ENCODE results near the gene SELENBP1. TPM values are rescaled to one million over a fixed set of nuclear protein-coding genes. Genes with fewer than 3 reads are reported as not detected.
"Not testable (repeated sequence)": the region's sequence is repeated elsewhere in the genome, so short reads cannot be mapped to it uniquely, and the experiment has no call there.

Gene SELENBP1
- total RNA-seq, 3 donors from 2014 or later: 63.6 to 148 (median 123) TPM

DNA sequence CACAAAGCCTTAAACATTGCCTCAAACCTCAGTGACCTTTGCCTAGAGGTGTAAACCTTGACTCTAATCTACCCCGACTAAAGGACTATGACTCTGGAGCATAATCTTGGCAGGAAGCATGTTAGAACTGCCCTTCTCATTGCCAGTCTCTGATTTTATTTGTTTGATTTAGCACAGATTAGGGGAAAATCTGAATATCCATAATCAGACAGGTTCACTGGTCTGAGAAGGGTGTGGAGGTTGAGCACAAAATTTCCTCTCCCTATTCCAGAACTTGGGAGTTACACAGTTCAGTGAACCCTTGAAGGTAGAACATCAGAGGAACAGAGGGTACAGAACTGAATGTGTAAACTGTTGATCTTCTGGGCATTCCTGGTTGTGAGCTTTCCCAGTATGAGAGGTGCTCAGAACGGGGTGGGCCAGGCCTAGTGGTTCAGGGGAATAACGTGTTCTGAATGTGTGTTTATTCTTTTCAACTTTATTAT is 18.6 kb upstream of the SELENBP1 start:
- Histone ChIP-seq H3K9me3 (no peaks in the 10 kb centered on the region), H3K36me3 (no peaks in the 10 kb centered on the region), H3K4me3 (no peak overlapping the region), H3K27me3 (no peaks in the 10 kb centered on the region), H3K27ac (no peak overlapping the region), H3K4me1 (no peaks in the 10 kb centered on the region)
- intact Hi-C loops (cut with DNase I; ENCODE audit: low total_unique reads): no loop called here
- TF ChIP-seq POLR2AphosphoS5 (IDR thresholded peaks at IDR 0.05): no peak
- TF ChIP-seq POLR2A (IDR thresholded peaks at IDR 0.05): no peak
- TF ChIP-seq, protein P1, sequence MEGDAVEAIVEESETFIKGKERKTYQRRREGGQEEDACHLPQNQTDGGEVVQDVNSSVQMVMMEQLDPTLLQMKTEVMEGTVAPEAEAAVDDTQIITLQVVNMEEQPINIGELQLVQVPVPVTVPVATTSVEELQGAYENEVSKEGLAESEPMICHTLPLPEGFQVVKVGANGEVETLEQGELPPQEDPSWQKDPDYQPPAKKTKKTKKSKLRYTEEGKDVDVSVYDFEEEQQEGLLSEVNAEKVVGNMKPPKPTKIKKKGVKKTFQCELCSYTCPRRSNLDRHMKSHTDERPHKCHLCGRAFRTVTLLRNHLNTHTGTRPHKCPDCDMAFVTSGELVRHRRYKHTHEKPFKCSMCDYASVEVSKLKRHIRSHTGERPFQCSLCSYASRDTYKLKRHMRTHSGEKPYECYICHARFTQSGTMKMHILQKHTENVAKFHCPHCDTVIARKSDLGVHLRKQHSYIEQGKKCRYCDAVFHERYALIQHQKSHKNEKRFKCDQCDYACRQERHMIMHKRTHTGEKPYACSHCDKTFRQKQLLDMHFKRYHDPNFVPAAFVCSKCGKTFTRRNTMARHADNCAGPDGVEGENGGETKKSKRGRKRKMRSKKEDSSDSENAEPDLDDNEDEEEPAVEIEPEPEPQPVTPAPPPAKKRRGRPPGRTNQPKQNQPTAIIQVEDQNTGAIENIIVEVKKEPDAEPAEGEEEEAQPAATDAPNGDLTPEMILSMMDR (IDR thresholded peaks at IDR 0.05): no peak
- DNase-seq (ENCODE audit: low spot score in 2 of 2): no peak

- H3K27ac ChIP-seq; H3K27me3 ChIP-seq; H3K4me3 ChIP-seq; intact Hi-C loops (cut with DNase I; ENCODE audit: low total_unique reads); H3K36me3 ChIP-seq; H3K9me3 ChIP-seq; H3K4me1 ChIP-seq; DNase-seq (ENCODE audit: low spot score in 2 of 2): not testable (repeated sequence)
These were observed 17.9 kb upstream of the SELENBP1 start for GRCh38 chr1:151390221-151391078.

GRCh38 chr1:151386002-151386401 is 13.5 kb upstream of the SELENBP1 start:
- no peak overlapping the region for H3K4me3 ChIP-seq
- DNase-seq (ENCODE audit: low spot score in 2 of 2): no peak
- H3K4me1 ChIP-seq: no peaks in the 10 kb centered on the region
- no peaks in the 10 kb centered on the region for H3K27me3 ChIP-seq
- H3K9me3 ChIP-seq: no peaks in the 10 kb centered on the region
- intact Hi-C loops (cut with DNase I; ENCODE audit: low total_unique reads): no loop called here
- no peaks in the 10 kb centered on the region for H3K36me3 ChIP-seq
- no peak overlapping the region for H3K27ac ChIP-seq
- no peak for TF ChIP-seq POLR2AphosphoS5 (IDR thresholded peaks at IDR 0.05)
- TF ChIP-seq POLR2A (IDR thresholded peaks at IDR 0.05): no peak
- TF ChIP-seq, protein P1 (IDR thresholded peaks at IDR 0.05): no peak

DNA sequence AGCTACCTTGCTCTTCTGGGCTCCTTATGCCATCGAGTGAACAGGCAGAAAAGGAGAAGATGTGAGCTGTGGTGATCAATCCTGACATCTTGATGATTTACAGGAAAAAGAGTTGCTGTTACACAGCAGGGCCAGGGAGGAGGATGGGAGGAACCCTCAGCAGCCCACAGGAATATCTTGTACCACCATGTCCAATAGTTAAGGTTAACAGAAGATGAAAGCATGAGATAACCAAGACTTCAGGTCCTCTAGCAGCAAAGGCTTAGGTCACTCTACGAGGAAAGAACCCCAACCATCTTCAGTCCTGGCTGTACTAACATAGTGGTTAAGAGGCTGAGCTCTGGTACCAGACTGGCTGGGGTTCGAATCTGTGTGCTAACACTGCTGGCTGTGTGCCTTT is 12.1 kb upstream of the SELENBP1 start:
- no peak for DNase-seq (ENCODE audit: low spot score in 2 of 2)
- no peaks in the 10 kb centered on the region for H3K36me3 ChIP-seq
- no peaks in the 10 kb centered on the region for H3K4me1 ChIP-seq
- TF ChIP-seq POLR2AphosphoS5 (IDR thresholded peaks at IDR 0.05): no peak
- TF ChIP-seq POLR2A (IDR thresholded peaks at IDR 0.05): no peak
- no peaks in the 10 kb centered on the region for H3K9me3 ChIP-seq
- no peak overlapping the region for H3K4me3 ChIP-seq
- H3K27ac ChIP-seq: no peak overlapping the region
- no peaks in the 10 kb centered on the region for H3K27me3 ChIP-seq
- intact Hi-C loops (cut with DNase I; ENCODE audit: low total_unique reads): no loop called here

DNA sequence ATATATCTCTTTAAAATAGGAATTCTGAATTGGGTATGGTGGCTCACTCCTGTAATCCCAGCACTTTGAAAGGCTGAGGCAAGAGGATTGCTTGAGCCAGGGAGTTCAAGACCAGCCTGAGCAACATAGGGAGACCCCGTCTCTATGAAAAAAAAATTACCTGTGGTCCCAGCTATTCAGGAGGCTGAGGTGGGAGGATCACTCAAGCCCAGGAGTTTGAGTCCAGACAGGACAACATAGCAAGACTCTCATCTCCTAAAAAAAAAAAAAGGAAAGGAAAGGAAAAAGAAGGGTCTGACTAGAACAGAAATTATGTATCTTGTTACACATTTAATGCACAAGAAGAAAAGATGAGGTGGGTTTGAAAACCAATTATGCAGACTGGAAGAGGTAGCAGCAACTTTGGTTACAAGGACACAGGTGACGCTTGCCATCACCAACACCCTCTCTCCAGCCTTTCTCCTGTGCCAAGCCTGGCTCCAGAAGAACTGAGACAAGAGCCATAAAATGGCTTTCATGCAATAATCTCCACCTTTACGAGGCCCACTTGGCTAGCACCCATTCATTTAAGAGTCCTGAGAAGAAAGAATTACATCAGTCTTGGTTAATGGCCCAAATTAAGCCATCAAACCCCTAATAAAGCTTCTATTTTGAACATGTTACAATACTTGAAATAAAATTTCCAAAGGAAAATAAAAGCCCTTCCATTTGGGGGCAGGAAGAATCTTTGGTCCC is 4.8 kb upstream of the SELENBP1 start:
- DNase-seq (ENCODE audit: low spot score in 2 of 2): no peak
- TF ChIP-seq POLR2AphosphoS5 (IDR thresholded peaks at IDR 0.05): no peak
- TF ChIP-seq, protein P1 (IDR thresholded peaks at IDR 0.05): no peak
- TF ChIP-seq POLR2A (IDR thresholded peaks at IDR 0.05): no peak
- no peaks in the 10 kb centered on the region for H3K36me3 ChIP-seq
- H3K27ac ChIP-seq: no peak overlapping the region
- intact Hi-C loops (cut with DNase I; ENCODE audit: low total_unique reads): loop anchor here (5.0 kb wide), 1 partner anchor 595 kb away; no protein-coding TSS in a partner anchor
- H3K9me3 ChIP-seq: no peaks in the 10 kb centered on the region
- H3K4me1 ChIP-seq: no peaks in the 10 kb centered on the region
- no peak overlapping the region for H3K4me3 ChIP-seq
- H3K27me3 ChIP-seq: no peaks in the 10 kb centered on the region

DNA sequence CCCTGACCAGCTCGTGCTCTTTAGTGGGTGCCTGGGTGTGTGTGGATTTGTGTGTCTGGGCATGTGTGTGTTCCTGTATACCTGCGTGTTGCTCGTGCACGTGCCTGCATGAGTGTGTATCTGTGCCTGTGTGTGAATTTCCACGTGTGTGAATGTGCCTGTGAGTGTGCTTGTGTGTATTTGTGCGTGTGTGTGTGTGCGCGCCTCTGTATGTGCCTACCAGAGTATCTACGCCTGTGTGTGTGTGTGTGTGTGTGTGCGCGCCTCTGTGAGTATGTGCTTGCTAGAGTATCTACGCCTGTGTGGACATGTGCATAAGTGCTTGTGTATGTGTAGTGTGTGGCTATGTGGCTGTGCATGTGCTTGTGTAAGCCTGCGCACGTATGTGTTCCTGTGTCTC is 691 bp upstream of the SELENBP1 start:
- Histone ChIP-seq H3K27ac (peak overlapping the region in 1 of 2 donors; percentile 73), H3K4me3 (no peak overlapping the region)
- intact Hi-C loops (cut with DNase I; ENCODE audit: low total_unique reads): no loop called here

More for the DNA sequence above, 691 bp upstream of the SELENBP1 start:
- Histone ChIP-seq H3K4me1 (peaks cover 0 to 9% of the 10 kb centered on the region in 2 donors), H3K36me3 (no peaks in the 10 kb centered on the region), H3K27me3 (no peaks in the 10 kb centered on the region), H3K9me3 (no peaks in the 10 kb centered on the region)
- TF ChIP-seq, protein P1 (IDR thresholded peaks at IDR 0.05): no peak
- TF ChIP-seq POLR2AphosphoS5 (IDR thresholded peaks at IDR 0.05) (no peak), POLR2A (IDR thresholded peaks at IDR 0.05) (no peak)
- DNase-seq (ENCODE audit: low spot score in 2 of 2): no peak
